ENCODE data around the gene SLC47A2. TPM values are rescaled to one million over a fixed set of nuclear protein-coding genes. Genes with fewer than 3 reads are reported as not detected.

SLC47A2 gene
- total and polyA plus RNA-seq, 2 of the 13 experiments (the other 11 are each of a cell fraction or from before 2014, with no cell fraction given), result 0.04 TPM; not detected in 1

DNA sequence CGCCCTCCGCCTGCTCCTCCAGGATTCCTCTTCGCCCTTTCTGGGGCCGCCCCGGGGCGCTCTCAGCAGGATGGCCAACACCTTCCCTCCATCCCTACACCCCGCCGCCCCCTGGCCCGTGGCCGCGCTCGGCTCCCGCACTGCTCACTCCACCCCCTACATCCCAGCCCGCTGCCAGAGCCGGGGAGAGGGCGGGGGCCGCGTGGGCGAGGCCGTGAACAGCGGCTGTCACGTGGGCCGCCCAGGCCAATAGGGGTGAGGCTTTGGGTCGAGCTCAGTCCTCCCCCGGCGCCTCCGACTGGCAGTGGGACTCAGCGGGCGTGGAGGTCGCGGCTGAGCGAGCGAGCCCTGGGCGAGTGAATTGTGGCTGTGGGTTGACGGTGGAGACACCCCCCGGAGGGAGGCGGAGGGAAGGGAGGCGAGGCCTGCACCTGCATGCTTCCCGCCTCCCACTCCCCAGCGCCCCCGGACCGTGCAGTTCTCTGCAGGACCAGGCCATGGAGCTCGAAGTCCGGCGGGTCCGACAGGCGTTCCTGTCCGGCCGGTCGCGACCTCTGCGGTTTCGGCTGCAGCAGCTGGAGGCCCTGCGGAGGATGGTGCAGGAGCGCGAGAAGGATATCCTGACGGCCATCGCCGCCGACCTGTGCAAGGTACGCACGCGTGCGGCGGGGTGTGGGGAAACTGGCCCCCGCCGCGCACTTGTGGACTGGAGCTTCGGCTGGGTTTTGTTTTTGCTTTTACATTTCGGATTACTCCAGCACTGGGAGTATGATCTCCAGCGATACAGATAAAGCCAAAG is 67.7 kb downstream of the SLC47A2 start, which contains the start of gene ALDH3A2 (continued):
- TF ChIP-seq, protein P1, sequence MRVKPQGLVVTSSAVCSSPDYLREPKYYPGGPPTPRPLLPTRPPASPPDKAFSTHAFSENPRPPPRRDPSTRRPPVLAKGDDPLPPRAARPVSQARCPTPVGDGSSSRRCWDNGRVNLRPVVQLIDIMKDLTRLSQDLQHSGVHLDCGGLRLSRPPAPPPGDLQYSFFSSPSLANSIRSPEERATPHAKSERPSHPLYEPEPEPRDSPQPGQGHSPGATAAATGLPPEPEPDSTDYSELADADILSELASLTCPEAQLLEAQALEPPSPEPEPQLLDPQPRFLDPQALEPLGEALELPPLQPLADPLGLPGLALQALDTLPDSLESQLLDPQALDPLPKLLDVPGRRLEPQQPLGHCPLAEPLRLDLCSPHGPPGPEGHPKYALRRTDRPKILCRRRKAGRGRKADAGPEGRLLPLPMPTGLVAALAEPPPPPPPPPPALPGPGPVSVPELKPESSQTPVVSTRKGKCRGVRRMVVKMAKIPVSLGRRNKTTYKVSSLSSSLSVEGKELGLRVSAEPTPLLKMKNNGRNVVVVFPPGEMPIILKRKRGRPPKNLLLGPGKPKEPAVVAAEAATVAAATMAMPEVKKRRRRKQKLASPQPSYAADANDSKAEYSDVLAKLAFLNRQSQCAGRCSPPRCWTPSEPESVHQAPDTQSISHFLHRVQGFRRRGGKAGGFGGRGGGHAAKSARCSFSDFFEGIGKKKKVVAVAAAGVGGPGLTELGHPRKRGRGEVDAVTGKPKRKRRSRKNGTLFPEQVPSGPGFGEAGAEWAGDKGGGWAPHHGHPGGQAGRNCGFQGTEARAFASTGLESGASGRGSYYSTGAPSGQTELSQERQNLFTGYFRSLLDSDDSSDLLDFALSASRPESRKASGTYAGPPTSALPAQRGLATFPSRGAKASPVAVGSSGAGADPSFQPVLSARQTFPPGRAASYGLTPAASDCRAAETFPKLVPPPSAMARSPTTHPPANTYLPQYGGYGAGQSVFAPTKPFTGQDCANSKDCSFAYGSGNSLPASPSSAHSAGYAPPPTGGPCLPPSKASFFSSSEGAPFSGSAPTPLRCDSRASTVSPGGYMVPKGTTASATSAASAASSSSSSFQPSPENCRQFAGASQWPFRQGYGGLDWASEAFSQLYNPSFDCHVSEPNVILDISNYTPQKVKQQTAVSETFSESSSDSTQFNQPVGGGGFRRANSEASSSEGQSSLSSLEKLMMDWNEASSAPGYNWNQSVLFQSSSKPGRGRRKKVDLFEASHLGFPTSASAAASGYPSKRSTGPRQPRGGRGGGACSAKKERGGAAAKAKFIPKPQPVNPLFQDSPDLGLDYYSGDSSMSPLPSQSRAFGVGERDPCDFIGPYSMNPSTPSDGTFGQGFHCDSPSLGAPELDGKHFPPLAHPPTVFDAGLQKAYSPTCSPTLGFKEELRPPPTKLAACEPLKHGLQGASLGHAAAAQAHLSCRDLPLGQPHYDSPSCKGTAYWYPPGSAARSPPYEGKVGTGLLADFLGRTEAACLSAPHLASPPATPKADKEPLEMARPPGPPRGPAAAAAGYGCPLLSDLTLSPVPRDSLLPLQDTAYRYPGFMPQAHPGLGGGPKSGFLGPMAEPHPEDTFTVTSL (CRISPR knock-in tag; IDR thresholded peaks at IDR 0.05; ENCODE audit: borderline replicate concordance), result no peak; the same call in 1 of the 2 replicates
- peak; percentile 77; the same call in 1 of the 2 replicates for TF ChIP-seq ZNF775 (CRISPR knock-in tag; IDR thresholded peaks at IDR 0.05; ENCODE audit: borderline replicate concordance)
- TF ChIP-seq SRY (CRISPR knock-in tag; IDR thresholded peaks at IDR 0.05), result peak; percentile 95
- peak; percentile 88; the same call in 1 of the 2 replicates for TF ChIP-seq ETV6 (CRISPR knock-in tag; conservative IDR thresholded peaks at IDR 0.05)
- peak; percentile 49; the same call in 1 of the 2 replicates for TF ChIP-seq RNF2 (conservative IDR thresholded peaks at IDR 0.05; ENCODE audit: low read depth)
- TF ChIP-seq ZNF180 (CRISPR knock-in tag; IDR thresholded peaks at IDR 0.05; ENCODE audit: borderline replicate concordance, low read depth), result no peak
- TF ChIP-seq JUNB (CRISPR knock-in tag; IDR thresholded peaks at IDR 0.05; ENCODE audit: borderline replicate concordance), result no peak; the same call in 1 of the 2 replicates
- TF ChIP-seq KLF15 (CRISPR knock-in tag; IDR thresholded peaks at IDR 0.05; ENCODE audit: borderline replicate concordance), result peak; percentile 90; the same call in 1 of the 2 replicates
- peak; percentile 88; the same call in 1 of the 2 replicates for TF ChIP-seq NAIF1 (CRISPR knock-in tag; IDR thresholded peaks at IDR 0.05; ENCODE audit: borderline replicate concordance)
- 0 out of 2 replicates have a peak, but pooled peaks have one; percentile 31 for TF ChIP-seq TIGD3 (CRISPR knock-in tag; IDR thresholded peaks at IDR 0.05; ENCODE audit: borderline replicate concordance)
- TF ChIP-seq SNAPC5 (CRISPR knock-in tag; IDR thresholded peaks at IDR 0.05; ENCODE audit: borderline replicate concordance), result no peak
- TF ChIP-seq, protein P2, sequence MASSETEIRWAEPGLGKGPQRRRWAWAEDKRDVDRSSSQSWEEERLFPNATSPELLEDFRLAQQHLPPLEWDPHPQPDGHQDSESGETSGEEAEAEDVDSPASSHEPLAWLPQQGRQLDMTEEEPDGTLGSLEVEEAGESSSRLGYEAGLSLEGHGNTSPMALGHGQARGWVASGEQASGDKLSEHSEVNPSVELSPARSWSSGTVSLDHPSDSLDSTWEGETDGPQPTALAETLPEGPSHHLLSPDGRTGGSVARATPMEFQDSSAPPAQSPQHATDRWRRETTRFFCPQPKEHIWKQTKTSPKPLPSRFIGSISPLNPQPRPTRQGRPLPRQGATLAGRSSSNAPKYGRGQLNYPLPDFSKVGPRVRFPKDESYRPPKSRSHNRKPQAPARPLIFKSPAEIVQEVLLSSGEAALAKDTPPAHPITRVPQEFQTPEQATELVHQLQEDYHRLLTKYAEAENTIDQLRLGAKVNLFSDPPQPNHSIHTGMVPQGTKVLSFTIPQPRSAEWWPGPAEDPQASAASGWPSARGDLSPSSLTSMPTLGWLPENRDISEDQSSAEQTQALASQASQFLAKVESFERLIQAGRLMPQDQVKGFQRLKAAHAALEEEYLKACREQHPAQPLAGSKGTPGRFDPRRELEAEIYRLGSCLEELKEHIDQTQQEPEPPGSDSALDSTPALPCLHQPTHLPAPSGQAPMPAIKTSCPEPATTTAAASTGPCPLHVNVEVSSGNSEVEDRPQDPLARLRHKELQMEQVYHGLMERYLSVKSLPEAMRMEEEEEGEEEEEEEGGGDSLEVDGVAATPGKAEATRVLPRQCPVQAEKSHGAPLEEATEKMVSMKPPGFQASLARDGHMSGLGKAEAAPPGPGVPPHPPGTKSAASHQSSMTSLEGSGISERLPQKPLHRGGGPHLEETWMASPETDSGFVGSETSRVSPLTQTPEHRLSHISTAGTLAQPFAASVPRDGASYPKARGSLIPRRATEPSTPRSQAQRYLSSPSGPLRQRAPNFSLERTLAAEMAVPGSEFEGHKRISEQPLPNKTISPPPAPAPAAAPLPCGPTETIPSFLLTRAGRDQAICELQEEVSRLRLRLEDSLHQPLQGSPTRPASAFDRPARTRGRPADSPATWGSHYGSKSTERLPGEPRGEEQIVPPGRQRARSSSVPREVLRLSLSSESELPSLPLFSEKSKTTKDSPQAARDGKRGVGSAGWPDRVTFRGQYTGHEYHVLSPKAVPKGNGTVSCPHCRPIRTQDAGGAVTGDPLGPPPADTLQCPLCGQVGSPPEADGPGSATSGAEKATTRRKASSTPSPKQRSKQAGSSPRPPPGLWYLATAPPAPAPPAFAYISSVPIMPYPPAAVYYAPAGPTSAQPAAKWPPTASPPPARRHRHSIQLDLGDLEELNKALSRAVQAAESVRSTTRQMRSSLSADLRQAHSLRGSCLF (CRISPR knock-in tag; IDR thresholded peaks at IDR 0.05; ENCODE audit: borderline replicate concordance), result peak; percentile 39; the same call in 1 of the 2 replicates
- peak; percentile 67; the same call in 1 of the 2 replicates for TF ChIP-seq TP53 (CRISPR knock-in tag; conservative IDR thresholded peaks at IDR 0.05)
- peak; percentile 57; the same call in 1 of the 2 replicates for TF ChIP-seq ZNF652 (CRISPR knock-in tag; IDR thresholded peaks at IDR 0.05; ENCODE audit: borderline replicate concordance, low read depth)
- TF ChIP-seq BRCA1 (CRISPR knock-in tag; IDR thresholded peaks at IDR 0.05), result no peak; the same call in 1 of the 2 replicates
